ENCODE results near the gene IL2RA.

Gene IL2RA

GRCh38 chr10:6091630-6092029 is 29.5 kb upstream of the IL2RA start:
- DNase-seq (ENCODE audit: low spot score), result no peak
- Mint-ChIP-seq H3K36me3 (ENCODE audit: low read depth) (peaks cover 25% of the 10 kb centered on the region), H3K9me3 (no peaks in the 10 kb centered on the region), H3K27ac (peak overlapping the region; percentile 54), H3K4me1 (ENCODE audit: low read depth) (peaks cover 64% of the 10 kb centered on the region), H3K4me3 (peak overlapping the region; percentile 59), H3K27me3 (ENCODE audit: low read depth) (no peaks in the 10 kb centered on the region)

- no peaks in the 10 kb centered on the region for H3K27me3 Mint-ChIP-seq (ENCODE audit: low read depth)
- peak overlapping the region; percentile 80 for H3K27ac Mint-ChIP-seq
- peak overlapping the region; percentile 98 for H3K4me3 Mint-ChIP-seq
- no peaks in the 10 kb centered on the region for H3K9me3 Mint-ChIP-seq
- no peak for DNase-seq (ENCODE audit: low spot score)
- peaks cover 67% of the 10 kb centered on the region for H3K4me1 Mint-ChIP-seq (ENCODE audit: low read depth)
- H3K36me3 Mint-ChIP-seq (ENCODE audit: low read depth), result peaks cover 21% of the 10 kb centered on the region
Observed at GRCh38 chr10:6089334-6090219, 27.4 kb upstream of the IL2RA start.

- H3K27me3 Mint-ChIP-seq (ENCODE audit: low read depth), result no peaks in the 10 kb centered on the region
Observed at GRCh38 chr10:6088721-6089333, 26.7 kb upstream of the IL2RA start, which contains the start of gene RBM17. Gene RBM17 (plus strand): TSS chr10:6089034. CDS start chr10:6097066, 8,032 bp downstream.

GRCh38 chr10:6086375-6087233 is 24.4 kb upstream of the IL2RA start:
- peak; percentile 86 for DNase-seq (ENCODE audit: low spot score)
- Mint-ChIP-seq H3K36me3 (ENCODE audit: low read depth) (peaks cover 23% of the 10 kb centered on the region), H3K4me3 (peak overlapping the region; percentile 80), H3K9me3 (peaks cover 12% of the 10 kb centered on the region), H3K27ac (peak overlapping the region; percentile 88), H3K27me3 (ENCODE audit: low read depth) (no peaks in the 10 kb centered on the region), H3K4me1 (ENCODE audit: low read depth) (peaks cover 73% of the 10 kb centered on the region)

More at GRCh38 chr10:6088721-6089333, 26.7 kb upstream of the IL2RA start, which contains the start of gene RBM17:
- DNase-seq (ENCODE audit: low spot score), result peak; percentile 99
- Mint-ChIP-seq H3K4me3 (peak within 1 kb of the TSS; percentile 98), H3K4me1 (ENCODE audit: low read depth) (peaks cover 65% of the 10 kb centered on the region), H3K36me3 (ENCODE audit: low read depth) (peaks cover 19% of the 10 kb centered on the region), H3K9me3 (no peaks in the 10 kb centered on the region), H3K27ac (peak within 1 kb of the TSS; percentile 80)

GRCh38 chr10:6083523-6084475 is 21.6 kb upstream of the IL2RA start:
- H3K36me3 Mint-ChIP-seq (ENCODE audit: low read depth), result peaks cover 15% of the 10 kb centered on the region
- peak overlapping the region; percentile 92 for H3K27ac Mint-ChIP-seq
- H3K4me3 Mint-ChIP-seq, result peak overlapping the region; percentile 85
- H3K27me3 Mint-ChIP-seq (ENCODE audit: low read depth), result no peaks in the 10 kb centered on the region
- peak; percentile 90 for DNase-seq (ENCODE audit: low spot score)
- peaks cover 64% of the 10 kb centered on the region for H3K4me1 Mint-ChIP-seq (ENCODE audit: low read depth)
- H3K9me3 Mint-ChIP-seq, result peaks cover 15% of the 10 kb centered on the region

GRCh38 chr10:6082496-6083395 is 20.6 kb upstream of the IL2RA start:
- H3K27ac Mint-ChIP-seq, result peak overlapping the region; percentile 92
- DNase-seq (ENCODE audit: low spot score), result peak; percentile 50
- H3K36me3 Mint-ChIP-seq (ENCODE audit: low read depth), result peaks cover 15% of the 10 kb centered on the region
- H3K4me3 Mint-ChIP-seq, result peak overlapping the region; percentile 85
- no peaks in the 10 kb centered on the region for H3K27me3 Mint-ChIP-seq (ENCODE audit: low read depth)
- peaks cover 57% of the 10 kb centered on the region for H3K4me1 Mint-ChIP-seq (ENCODE audit: low read depth)
- H3K9me3 Mint-ChIP-seq, result peaks cover 15% of the 10 kb centered on the region

- no peak for DNase-seq (ENCODE audit: low spot score)
- Mint-ChIP-seq H3K27me3 (ENCODE audit: low read depth) (no peaks in the 10 kb centered on the region), H3K36me3 (ENCODE audit: low read depth) (peaks cover 15% of the 10 kb centered on the region), H3K9me3 (peaks cover 15% of the 10 kb centered on the region), H3K27ac (peak overlapping the region; percentile 21), H3K4me1 (ENCODE audit: low read depth) (peaks cover 48% of the 10 kb centered on the region), H3K4me3 (no peak overlapping the region)
Observed at GRCh38 chr10:6080417-6080973, 18.3 kb upstream of the IL2RA start.

GRCh38 chr10:6079044-6079443 is 16.9 kb upstream of the IL2RA start:
- peaks cover 54% of the 10 kb centered on the region for H3K4me1 Mint-ChIP-seq (ENCODE audit: low read depth)

GRCh38 chr10:6077071-6077675 is 15.0 kb upstream of the IL2RA start:
- Mint-ChIP-seq H3K4me1 (ENCODE audit: low read depth) (peaks cover 51% of the 10 kb centered on the region), H3K4me3 (no peak overlapping the region)

More at GRCh38 chr10:6079044-6079443, 16.9 kb upstream of the IL2RA start:
- Mint-ChIP-seq H3K27me3 (ENCODE audit: low read depth) (no peaks in the 10 kb centered on the region), H3K4me3 (no peak overlapping the region), H3K36me3 (ENCODE audit: low read depth) (peaks cover 15% of the 10 kb centered on the region), H3K27ac (no peak overlapping the region), H3K9me3 (peaks cover 15% of the 10 kb centered on the region)
- no peak for DNase-seq (ENCODE audit: low spot score)

GRCh38 chr10:6074489-6075301 is 12.5 kb upstream of the IL2RA start:
- peak overlapping the region; percentile 33 for H3K4me3 Mint-ChIP-seq

More at GRCh38 chr10:6077071-6077675, 15.0 kb upstream of the IL2RA start:
- DNase-seq (ENCODE audit: low spot score), result no peak
- H3K9me3 Mint-ChIP-seq, result peaks cover 9% of the 10 kb centered on the region
- H3K27ac Mint-ChIP-seq, result no peak overlapping the region
- peaks cover 9% of the 10 kb centered on the region for H3K36me3 Mint-ChIP-seq (ENCODE audit: low read depth)
- no peaks in the 10 kb centered on the region for H3K27me3 Mint-ChIP-seq (ENCODE audit: low read depth)

More at GRCh38 chr10:6074489-6075301, 12.5 kb upstream of the IL2RA start:
- peaks cover 62% of the 10 kb centered on the region for H3K4me1 Mint-ChIP-seq (ENCODE audit: low read depth)
- H3K36me3 Mint-ChIP-seq (ENCODE audit: low read depth), result peaks cover 6% of the 10 kb centered on the region
- no peaks in the 10 kb centered on the region for H3K27me3 Mint-ChIP-seq (ENCODE audit: low read depth)
- peak; percentile 70 for DNase-seq (ENCODE audit: low spot score)
- peak overlapping the region; percentile 62 for H3K27ac Mint-ChIP-seq
- peaks cover under 1% of the 10 kb centered on the region for H3K9me3 Mint-ChIP-seq
